Keratinocyte (primary cell): ENCODE data around the gene U2SURP.

ENCODE experiments used
- CTCF ChIP-seq, 3 experiments: IDR thresholded peaks in 1 of 3; conservative IDR thresholded peaks in 1 of 3; optimal IDR thresholded peaks in 1 of 3; 2 replicates in 2 of 3; 3 replicates in 1 of 3; pipeline versions ENCODE3 to v1.5.1; 2011; ENCODE audit warnings: low read length in 3 of 3, mild to moderate bottlenecking in 3 of 3, moderate library complexity in 2 of 3, control low read depth in 1 of 3, inconsistent platforms in 1 of 3; ENCODE audit not compliant: insufficient read depth in 2 of 3; ENCODE audit errors: extremely low read depth in 1 of 3
- EZH2 ChIP-seq: IDR thresholded peaks from one replicate; pipeline ENCODE4 v1.6.1; 2012; ENCODE audit warnings: inconsistent platforms, mild to moderate bottlenecking, low read length, moderate library complexity

- TF ChIP-seq CTCF (optimal IDR thresholded peaks at IDR 0.05 in 1 of 3, IDR thresholded peaks at IDR 0.05 in 1 of 3, conservative IDR thresholded peaks at IDR 0.05 in 1 of 3; ENCODE audit: extremely low read depth in 1 of 3, insufficient read depth in 2 of 3, low read length in 3 of 3) (no peak), EZH2 (no peak)
These were observed 38.2 kb upstream of the U2SURP start for GRCh38 chr3:142963234-142963515.
